ENCODE measurements around the gene MXRA7.
"Not testable (repeated sequence)": the region's sequence is repeated elsewhere in the genome, so short reads cannot be mapped to it uniquely, and the experiment has no call there.

The MXRA7 gene

DNA sequence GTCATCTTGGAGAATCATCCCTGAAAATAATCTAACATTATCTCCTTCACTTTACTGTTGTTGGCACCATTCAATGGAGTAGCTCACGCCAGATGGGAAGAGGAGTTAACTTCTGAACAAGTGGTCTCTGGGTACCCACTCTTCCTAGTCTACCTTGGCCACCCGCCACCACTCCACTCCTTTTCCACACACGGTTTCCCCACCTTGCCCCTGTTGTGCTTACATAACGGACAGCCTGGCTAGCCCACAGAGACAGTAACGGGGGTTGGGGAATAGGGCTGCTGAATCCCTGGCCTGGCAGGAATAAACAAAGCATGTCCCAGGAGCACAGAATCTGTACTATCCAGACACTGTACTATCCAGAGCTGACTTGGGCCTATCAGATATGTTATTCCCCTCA, 3.6 kb upstream of the MXRA7 start:
- TF ChIP-seq, protein P1, sequence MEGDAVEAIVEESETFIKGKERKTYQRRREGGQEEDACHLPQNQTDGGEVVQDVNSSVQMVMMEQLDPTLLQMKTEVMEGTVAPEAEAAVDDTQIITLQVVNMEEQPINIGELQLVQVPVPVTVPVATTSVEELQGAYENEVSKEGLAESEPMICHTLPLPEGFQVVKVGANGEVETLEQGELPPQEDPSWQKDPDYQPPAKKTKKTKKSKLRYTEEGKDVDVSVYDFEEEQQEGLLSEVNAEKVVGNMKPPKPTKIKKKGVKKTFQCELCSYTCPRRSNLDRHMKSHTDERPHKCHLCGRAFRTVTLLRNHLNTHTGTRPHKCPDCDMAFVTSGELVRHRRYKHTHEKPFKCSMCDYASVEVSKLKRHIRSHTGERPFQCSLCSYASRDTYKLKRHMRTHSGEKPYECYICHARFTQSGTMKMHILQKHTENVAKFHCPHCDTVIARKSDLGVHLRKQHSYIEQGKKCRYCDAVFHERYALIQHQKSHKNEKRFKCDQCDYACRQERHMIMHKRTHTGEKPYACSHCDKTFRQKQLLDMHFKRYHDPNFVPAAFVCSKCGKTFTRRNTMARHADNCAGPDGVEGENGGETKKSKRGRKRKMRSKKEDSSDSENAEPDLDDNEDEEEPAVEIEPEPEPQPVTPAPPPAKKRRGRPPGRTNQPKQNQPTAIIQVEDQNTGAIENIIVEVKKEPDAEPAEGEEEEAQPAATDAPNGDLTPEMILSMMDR (IDR thresholded peaks at IDR 0.05; ENCODE audit: extremely low read depth, insufficient read depth, missing control alignments) = no peak
- DNase-seq (ENCODE audit: low spot score) = no peak
- in situ Hi-C loops (cut with MboI; ENCODE audit: low pct_unique_long_range_greater_than_20kb, low sequenced_read_pairs, unreplicated experiment) = no loop called here

DNA sequence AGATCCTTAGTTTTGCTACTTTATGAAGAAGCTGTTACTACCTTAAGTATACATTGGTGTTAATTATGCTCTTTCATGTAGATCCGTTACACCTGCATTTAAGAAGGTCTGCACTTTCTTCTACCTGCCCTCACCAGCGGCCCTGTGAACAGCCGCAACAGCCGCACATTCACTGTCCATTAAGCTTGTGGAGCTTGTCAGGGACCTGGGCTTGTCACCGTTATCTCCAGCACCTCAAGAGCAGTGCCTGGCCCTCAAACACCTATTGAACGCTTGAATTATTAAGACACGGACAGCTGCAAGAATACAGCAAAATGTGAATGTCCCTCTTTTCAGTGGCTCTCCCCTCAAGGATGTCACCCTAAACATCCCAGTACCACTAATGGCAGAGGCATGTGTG, 3.0 kb upstream of the MXRA7 start:
- TF ChIP-seq, protein P1 (IDR thresholded peaks at IDR 0.05; ENCODE audit: extremely low read depth, insufficient read depth, missing control alignments) = no peak
- in situ Hi-C loops (cut with MboI; ENCODE audit: low pct_unique_long_range_greater_than_20kb, low sequenced_read_pairs, unreplicated experiment) = no loop called here
- DNase-seq (ENCODE audit: low spot score) = no peak

DNA sequence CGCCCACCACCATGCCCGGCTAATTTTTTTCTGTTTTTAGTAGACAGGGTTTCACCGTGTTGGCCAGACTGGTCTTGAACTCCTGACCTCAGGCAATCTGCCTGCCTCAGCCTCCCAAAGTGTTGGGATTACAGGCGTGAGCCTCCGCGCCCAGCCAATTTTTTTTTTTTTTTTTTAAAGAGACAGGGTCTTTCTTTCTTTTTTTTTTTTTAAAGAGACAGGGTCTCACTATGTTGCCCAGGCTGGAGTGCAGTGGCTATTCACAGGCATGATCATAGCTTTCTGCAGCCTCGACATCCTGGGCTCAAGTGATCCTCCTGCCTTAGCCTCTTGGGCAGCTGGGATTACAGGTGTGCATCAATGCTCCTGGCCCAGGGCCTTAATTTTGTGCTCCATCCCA, 1.6 kb upstream of the MXRA7 start:
- in situ Hi-C loops (cut with MboI; ENCODE audit: low pct_unique_long_range_greater_than_20kb, low sequenced_read_pairs, unreplicated experiment); DNase-seq (ENCODE audit: low spot score): not testable (repeated sequence)

DNA sequence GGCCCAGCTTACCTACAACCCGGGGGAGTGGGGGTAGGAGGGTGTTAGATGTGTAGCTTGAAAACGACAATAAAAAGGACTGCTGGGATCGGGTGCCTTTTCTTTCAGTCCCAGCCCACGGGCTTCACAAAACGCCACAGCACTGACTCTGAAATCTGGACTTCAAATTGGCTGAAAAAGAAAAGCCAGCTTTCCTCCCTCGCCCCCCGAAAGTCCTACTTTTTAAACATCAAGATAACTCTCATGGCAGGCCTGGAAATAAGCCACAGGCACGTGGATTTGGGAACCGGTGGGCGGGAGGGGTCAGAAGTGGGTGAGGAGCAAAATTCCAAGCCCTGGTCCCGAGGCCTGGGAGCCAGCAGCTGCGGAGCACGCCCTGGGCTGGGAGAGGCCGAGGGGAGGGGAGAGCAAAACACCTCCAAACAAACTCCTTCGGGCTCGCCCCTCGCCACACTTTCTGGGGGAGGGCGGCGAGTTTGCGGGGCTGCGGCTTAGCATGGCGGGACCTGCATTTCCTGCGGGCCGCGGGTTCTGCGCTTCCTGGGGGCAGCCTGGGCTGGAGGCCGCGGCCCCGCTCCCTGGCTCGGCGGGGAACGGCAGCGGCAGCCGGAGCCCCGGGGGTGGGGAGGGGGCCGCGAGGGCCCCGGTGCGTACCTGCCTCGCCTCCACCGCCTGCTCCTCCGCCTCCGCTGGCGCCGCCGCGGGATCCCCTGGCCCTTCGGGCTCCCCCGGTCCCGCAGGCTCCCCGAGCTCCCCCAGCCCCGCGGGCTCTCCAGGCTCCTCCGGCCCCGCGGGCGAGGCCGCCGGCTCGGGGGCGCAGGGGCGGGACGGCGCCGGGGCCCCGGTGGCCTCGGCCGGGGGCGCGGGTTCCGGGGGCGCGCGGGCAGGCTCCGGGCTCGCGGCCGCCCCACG, 558 bp downstream of the MXRA7 start:
- in situ Hi-C loops (cut with MboI; ENCODE audit: low pct_unique_long_range_greater_than_20kb, low sequenced_read_pairs, unreplicated experiment) = not testable (repeated sequence)

DNA sequence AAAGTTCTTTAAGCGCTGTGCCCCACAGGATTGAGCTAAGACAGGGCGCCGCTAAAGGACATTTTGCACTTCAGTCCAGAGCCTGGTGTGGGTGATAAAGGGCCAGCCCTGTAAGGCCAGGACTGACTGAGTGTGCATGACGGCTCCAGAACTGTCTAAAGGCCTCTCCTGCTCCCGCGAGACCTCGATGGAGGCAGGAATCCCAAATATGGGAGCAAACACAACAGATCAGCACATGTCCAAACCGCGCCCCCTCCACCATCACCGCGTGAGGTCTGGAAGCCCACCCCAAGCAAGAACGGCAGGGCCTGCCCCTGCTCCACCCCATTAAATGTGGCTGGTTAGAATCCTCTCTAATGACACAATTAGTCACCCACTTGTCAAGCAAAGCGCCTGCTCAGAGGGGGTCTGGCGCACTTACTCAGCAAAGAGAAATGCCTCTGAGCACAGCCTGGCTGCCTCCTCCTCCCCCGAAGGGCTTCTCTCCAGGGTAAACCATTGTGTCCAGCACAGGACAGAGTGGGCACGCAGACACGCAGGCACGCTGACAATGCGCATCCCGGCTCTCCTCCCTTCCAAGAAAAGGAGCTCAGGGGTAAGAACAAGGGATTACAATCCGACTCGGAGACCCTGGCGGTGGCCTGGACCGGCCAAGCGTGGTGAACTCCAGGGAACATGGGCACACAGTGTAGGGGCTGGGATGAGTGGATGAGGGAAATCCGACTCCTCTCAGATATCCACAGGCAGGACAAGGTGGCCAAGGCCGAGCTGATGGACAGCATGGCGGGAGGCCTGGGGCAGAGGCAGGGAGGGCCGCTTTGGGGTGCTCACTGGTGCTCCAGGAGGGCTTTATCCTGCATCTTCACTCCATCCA, 1.5 kb downstream of the MXRA7 start:
- no peak for DNase-seq (ENCODE audit: low spot score)
- in situ Hi-C loops (cut with MboI; ENCODE audit: low pct_unique_long_range_greater_than_20kb, low sequenced_read_pairs, unreplicated experiment) = no loop called here
- TF ChIP-seq, protein P1 (IDR thresholded peaks at IDR 0.05; ENCODE audit: extremely low read depth, insufficient read depth, missing control alignments) = no peak

More for the DNA sequence above, 558 bp downstream of the MXRA7 start:
- DNase-seq (ENCODE audit: low spot score) = not testable (repeated sequence)

DNA sequence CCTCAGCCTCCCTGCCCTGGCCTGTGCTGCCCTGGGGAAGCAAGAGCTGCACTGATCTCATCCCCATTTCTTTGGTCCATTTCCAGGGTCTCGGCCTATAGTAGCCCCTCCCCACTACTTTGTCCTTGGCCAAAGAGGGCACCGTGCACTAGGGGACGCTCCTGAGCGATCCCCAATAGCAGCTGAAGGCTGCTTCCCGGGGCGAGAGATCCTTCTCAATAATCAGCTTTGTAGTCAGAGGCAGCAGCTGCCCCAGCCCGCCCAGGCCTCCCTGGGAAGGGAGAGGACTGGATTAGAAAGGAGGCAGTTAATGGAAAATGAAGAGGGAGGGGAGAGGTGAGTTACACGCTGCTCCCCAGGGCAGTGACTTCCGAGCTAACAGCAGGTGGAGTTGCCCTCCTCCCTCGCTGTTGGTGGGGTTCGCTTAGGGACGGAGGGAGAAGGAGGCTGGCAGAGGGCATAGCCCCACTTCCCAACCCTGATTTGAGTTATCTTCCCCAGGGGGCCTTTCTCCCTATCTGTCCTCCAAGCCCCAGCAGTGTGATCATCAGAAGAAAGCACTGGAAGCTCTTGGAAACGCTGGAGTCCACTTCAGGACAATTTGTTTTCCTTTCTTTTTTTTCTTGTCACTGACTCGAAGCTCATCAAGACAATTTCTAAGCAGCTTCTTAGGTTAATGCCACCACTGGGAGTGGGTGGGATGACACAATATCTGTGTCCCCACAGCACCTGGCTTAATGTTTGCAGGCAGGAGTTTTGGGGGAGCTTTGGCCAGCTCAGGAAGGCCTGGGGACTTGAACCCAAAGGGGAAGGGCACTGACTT, 2.6 kb downstream of the MXRA7 start:
- in situ Hi-C loops (cut with MboI; ENCODE audit: low pct_unique_long_range_greater_than_20kb, low sequenced_read_pairs, unreplicated experiment) = no loop called here
- TF ChIP-seq, protein P1 (IDR thresholded peaks at IDR 0.05; ENCODE audit: extremely low read depth, insufficient read depth, missing control alignments) = no peak
- no peak for DNase-seq (ENCODE audit: low spot score)

DNA sequence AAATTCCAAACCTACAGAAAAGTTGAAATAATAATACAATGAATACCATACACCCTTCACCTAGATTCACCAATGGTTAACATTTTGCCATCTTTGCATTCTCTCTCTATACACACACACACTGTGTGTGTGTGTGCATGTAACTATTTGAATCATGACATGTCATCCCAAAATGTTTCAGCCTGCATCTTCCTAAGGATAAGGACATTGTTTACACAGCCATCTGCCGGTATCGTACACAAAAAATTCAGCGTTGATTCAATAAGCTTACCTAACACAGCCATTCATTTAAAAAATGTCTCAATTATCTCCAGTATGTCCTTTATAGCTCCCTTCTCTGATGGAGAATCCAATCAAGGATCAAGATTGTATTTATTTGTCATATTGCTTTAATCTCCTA, 3.9 kb downstream of the MXRA7 start:
- DNase-seq (ENCODE audit: low spot score) = no peak
- in situ Hi-C loops (cut with MboI; ENCODE audit: low pct_unique_long_range_greater_than_20kb, low sequenced_read_pairs, unreplicated experiment) = no loop called here
- TF ChIP-seq, protein P1 (IDR thresholded peaks at IDR 0.05; ENCODE audit: extremely low read depth, insufficient read depth, missing control alignments) = no peak

All from GM13977 (cell line).